NCI-H1092 treated with DMSO at 0.1 percent for 48 hours (cell line): ENCODE data around the gene CBX2.

ENCODE experiments used
- DNase-seq: peaks from one replicate; lab custom pipeline; 2025; lab: John Stamatoyannopoulos, UW

CBX2 gene

DNA sequence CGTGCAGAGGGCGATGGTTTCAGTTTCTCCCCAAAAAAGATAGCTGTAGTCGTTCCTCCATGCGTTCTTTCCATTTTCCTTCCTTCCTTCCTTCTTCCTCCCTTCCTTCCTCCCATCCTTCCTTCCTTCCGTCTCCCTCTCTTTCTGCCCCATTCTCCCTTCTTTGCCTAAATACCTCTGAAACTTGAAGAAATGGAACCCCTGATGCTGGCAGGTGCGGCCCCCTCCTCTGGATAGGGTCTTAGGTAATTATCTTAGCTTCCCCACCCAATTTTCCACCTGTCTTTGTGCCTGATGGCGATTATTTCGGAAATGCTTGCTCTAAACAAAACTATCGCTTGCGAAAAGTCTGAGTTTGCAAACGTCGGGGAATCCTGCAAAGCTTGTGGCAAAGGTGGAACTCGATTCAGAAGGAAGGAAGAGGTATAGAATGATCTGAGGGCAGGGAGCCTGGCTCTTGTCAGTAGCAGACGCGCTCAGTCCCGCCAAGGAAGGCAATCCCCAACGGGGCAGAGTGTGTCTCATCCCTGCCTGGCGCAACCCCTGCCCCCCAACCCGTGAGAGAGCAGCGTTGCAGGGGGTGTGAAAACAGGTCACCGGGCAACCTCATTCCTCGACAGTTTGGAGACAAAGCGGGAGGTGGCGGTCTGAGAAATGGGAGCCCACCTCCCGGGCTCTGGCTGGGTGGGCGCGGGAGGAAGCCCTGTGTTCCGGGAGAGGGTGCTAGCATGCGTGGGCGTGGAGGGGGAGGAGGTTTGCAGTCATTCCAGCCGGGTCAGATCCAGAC is 21.8 kb downstream of the CBX2 start:
- no peak for DNase-seq

DNA sequence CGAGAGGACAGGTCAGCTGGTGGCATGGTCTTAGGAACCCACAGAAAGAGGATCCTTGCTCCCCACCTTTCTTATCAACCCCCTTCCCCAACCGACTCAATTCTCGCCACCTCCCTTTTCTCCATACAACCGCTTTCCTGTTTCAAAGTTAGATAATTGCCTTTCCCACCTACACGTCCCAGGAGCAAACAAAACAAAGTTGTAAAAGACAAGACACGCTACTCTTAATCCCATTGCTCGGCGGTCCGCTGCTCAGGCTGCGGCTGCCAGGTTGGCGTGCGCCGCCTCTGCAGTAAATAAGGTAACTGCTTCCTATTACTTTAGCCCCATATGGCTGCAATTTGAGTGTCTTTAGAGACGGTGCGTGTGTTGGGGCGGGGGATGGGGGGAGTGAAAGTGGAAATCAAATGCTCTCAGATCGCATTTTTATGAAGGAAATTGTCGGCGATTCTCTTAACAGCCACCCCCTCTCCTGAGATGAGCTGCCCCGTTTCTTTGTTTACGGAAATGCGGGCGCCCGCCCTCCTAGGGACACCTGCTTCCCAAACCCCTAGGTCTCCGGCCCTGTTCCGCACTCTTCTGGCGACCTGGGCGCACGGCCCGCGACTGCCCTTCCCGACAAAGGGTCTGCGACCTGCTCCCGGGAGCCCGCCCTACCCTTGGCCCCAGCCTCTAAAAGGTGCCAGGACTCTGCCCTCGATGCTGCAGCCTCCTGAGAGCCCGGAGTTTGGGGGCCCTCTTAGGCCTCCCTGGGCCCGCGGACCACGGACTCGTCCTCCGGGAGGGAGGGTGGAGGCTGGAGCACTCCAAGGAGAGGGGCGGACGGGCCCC is 22.6 kb downstream of the CBX2 start:
- peak; percentile 44 for DNase-seq

DNA sequence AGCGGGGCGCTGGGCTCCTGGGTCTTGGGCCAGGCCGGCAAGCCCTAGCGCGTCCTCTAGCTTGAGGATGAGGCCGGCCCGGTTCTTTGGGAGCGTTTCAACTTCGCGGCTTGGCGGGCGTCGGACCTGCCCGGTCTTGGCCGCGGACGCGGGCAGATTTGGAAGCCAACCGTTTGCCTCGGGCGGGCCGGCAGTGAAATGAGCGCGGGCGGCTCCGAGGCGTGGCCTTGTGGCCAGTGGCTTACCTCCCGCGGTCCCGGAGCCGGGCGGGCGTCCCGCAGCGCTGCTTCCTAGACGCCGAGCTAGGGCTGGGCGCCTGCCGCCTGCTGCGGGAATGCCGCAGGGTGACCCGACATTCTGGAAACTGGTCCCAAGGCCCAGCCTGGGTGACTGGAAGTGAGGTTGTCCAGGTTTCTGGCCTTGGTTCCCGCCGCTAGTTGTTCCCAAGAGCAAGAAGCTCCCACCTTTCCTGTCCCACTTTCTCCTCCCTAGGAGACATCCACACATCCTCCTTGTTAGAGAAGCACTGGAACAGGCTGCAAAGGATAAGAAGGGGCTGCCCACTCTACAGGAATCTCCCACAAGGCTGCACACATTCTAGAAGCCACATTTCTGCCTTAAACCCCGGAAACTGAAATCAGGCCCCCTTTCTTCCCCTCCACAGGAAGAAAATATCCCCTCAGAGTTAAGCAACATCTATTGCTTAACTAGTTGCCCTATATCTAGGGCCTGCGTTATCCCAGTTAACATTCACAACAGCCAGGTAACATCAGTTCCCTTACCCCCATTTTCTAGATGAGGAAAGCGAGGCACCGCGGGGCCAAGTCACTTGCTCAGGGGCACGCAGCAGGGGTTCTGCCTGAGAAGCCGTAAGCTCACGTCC is 23.4 kb downstream of the CBX2 start:
- no peak for DNase-seq

DNA sequence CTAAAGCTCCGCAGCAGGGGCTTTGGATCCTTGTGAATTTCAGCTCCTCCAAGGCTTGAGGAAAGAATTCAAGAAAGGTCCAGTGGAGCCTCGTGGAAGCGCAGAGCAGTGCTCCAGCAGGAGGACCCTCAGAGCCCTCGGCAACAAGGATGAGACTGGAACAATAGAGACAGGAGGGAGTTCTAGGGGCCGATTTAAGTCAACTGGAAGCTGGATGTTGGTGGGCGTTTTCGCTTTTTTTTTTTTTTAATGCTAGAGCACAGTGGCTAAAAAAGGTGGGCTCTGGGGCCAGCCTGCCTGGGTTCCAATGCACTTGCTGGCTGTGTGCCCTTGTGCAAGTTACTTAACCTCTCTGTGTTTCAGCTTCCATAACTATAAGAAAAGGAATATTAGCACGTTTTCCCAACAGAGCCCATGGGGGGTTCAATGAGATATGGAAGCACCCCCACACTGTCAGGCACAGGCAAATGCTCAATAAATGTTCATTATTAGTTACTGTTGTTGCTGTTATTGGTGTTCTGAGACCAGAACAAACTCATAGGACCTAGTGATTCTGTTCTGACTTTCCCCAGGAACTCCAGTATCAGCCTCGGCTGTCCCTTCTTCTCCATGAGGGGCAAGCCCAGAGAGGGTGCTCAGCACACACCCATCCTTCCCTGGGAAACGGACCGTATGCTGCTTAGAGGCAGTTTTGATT is 24.2 kb downstream of the CBX2 start:
- DNase-seq = no peak

DNA sequence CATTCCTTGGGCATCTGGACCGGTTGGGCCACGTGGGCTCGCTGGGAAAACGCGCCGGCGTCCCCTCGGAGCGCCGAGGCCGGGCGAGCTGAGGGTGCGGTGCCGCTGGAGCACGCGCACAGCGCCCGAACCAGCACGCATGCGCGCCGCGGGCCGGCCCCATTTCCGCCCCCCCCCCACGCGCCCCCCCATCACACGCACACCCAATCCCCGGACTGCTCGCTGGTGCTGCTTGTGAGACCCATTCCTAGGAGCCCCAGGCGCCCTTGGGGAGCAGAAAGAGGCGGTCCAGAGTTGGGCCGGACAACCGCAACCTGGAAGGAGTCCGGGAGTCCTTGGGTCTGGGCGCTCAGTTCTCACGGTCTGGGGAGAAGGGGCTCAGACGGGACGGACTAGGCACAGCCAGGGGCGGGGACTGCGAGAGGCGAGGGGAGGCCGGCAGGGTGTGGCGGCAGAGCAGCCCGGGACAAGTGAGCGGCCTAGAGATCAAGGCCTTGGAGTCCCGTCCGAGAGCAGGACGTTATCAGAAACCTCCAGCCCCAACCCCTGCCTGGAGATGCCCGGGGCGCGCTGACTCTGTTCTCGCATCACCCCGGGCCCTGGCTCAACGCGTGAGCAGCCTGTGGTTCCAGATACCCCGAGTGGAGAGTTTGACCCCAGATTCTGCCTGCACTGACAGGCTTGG is 24.9 kb downstream of the CBX2 start:
- DNase-seq = no peak

DNA sequence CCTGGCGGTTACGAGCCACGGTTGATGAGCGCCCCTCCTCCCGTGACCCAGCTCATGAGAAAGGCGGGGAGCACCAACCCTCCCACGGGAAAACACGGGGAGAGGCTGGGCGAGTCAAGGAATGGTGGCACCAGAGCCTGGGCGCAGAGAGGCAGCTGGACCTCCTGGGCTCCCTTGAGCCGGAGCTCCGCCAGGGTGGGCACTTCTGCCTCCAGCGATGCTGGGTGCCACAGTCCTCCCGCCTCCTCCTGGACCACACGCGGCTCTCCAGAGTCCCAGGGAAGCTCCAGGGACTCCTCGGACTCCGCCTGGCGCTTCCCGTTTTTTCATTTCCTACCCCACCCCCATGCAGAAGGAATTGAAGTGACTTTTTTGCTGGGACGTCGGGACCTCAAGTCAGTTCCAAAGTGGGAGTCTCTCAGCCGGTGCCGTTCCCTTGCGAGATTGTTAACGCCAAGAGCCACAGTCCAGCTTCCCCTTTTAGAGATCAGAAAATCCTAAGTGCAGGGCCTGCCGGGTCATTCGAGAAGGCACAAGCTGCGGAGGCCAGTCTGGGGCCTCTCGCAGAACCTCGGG is 25.6 kb downstream of the CBX2 start:
- DNase-seq = no peak

DNA sequence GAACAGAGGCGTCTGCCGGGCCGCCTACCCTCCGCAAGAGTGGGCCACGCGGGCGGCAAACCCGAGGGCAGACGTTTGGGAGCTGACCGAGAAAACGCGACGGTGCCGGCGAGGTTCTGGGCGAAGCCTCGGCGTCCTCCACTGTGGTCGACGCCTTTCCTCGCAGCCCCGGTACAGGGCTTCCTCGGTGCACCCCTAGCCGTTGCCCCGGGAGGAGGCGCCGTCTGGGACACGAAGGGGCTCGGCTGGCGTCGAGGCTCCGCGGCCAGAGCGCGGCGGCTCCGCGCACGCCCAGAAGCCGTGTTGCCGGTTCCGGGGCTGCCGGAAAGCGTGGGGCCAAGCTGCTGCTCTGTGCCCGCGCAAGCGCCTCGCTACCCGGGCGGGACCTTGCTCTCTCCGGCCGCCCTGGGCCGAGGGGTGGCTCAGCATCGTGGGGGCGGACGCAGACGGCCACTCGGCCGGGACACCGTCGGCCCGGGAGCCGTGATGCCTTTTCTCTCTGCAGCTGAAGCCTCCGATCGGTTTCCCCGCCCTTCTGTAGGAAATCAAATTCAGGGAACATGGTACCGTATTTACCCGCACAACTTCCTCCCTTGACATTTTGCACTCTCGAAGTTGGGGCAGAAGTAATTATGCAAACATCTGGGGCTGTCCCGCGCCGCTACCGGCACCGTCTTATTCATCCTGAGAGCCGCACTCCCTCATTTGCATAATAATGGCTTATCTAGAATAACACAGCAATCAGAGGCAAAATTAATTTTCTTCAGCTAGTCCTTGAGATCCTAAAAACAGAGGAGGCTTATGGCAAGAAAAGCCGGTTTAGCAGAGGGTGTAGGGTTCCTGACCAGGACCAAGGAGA is 26.3 kb downstream of the CBX2 start:
- peak; percentile 37 for DNase-seq

DNA sequence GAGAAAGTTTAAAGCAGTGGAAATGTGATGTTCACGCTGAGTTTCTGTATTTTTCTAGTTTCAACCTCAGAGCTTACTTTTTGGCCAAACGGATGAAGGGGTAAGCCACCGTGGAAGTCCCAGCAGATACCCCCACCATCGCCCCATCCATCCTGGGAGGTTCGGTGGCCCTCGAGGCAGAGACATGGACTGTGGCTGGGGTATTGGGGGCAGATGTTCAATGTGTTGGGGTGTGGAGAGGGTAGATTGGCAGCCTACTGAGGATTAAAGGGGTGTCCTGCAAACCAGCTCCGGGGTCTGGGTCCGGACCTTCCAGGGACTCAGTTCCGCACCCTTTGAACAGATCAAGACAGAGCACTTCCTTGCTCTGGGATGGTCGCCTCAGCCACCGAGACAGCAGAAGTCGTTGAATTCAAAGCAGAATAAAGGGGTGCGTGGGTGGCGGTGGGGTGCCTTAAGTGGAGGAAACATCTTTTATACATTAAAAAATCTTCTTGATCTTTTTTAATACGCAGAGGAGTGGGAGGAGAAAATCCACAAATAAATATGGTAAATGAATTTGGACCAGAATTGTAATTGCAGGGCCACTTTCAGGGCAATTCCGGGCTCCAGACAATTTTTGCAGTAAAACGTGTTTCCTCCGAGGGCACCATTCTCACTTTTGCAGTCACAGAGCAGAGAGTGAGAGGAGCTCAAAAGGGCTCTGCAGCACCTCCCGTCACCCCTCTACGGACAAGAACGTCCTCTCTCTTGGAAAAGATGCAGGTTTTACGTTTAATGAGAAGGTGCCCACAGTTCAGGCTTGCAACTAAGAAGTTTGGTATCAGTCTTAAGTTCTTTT is 27.1 kb downstream of the CBX2 start:
- no peak for DNase-seq

DNA sequence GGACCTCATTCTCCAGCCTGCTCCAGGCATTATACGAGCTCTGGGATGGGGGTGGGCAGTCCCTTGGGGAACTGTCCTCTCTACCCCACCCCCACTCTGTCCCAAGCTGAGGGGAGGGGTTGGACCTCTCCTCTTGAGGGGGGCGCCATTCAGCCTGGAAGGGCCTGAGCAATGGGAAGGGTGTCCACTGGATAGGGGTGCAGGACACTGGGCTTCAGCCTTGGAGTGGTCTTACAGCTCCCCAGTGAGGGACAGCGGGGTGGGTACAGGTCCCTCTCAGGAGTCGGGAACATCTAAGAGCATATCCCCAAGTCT is 28.5 kb downstream of the CBX2 start:
- DNase-seq = no peak

DNA sequence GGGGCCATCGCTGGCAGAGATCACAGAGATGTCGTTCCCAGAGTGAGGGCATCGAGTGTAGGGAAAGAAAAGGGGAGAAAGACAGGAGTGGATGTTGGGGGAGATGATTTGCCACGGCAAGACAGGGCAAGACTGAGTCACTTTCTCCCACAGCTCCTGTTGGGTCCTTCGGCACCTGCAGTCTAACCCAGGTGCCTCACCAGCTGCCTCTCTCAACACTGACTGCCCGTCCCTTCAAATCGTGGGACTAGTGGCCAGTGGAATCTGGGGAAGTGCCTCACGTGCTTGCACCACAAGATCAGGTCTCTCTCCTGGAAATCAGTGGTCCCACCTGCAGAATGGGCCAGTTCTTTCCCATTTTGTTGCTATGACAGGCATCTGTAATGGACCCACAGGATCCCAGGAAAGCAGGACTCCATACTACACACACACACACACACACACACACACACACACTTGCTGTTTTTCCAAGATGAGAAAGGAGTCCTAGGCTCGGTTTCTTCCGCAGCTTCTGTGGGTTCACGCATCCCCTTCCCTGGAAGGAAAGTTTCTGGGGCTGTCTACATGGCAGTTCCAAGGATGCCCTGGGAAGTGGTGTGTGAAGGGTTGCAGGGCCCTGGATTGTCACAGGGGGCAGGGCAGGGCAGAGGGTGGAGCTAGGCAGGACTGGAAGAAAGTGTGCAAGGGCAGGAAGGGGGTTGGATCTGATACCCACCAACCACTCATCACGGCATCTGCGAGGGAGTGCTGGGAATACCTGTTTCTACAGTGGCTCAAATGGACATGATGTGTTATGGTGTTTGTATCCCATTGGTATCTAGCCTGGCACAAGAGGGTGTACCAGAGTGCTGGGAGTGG is 29.1 kb downstream of the CBX2 start:
- DNase-seq = no peak

DNA sequence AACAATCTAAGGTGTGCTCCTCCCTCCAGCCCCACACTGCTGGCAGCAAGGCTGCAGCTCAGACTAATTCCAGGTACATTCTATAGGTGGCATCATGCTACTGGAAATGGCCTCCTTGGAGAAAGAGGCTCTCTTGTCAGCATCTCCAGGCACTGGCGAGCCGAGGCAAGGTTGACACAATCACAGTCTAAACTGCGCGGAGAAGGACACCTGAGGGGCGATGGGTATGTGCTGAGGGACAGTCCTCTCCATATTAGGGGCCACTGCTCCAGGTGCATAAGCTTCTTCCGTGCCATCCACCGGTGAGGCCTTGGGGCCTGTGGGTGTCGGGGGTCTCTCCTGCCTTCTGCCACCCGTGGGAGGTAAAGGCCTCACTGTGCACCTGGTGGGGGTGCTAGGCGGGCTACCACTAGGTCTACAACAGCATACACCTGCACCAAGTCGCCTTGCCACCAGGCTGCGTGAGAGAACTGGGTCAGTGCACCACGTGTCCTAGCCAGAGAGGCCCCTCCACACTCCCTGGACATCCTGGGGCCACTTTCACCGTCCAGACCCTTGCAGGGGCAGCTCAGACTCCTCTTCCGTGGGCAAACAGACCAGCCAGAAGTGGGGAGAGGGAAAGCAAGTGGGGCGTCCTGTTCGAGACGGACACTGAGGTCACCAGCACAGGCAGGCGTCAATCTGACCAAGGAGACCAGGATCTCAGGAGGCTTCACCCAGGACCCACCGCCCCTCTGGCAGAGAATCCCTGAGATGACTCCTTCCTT is 31.0 kb downstream of the CBX2 start:
- DNase-seq = peak; percentile 81

DNA sequence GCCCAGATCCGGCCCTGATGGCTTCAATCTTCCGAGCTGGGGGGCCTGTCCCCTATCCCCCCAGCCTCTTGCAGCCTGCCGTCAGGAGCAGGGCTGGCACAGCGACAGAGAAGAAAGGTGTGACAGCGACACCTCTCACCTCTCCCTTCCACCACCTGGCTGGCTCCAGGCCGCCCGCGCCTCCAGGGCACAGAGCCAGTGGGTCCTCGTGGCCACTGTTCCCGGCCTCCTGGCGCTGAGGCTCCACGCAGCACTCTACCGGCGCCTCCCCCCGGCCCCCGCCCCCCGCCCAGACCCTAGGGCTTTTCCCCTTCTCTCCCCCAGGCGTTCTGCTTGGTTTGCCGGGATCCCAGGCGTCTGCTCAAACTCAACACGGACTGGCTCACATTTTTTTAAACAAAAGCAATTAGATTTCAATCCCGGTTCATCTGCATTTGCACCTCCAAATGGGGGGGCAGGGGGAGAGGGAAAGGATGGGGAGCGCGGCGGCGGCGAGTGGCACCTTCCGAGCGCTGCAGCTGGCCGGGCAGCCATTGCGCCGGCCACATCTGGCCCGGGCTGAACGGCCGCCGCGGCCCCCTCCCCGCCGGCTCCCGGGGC is 31.7 kb downstream of the CBX2 start:
- DNase-seq = peak; percentile 69

DNA sequence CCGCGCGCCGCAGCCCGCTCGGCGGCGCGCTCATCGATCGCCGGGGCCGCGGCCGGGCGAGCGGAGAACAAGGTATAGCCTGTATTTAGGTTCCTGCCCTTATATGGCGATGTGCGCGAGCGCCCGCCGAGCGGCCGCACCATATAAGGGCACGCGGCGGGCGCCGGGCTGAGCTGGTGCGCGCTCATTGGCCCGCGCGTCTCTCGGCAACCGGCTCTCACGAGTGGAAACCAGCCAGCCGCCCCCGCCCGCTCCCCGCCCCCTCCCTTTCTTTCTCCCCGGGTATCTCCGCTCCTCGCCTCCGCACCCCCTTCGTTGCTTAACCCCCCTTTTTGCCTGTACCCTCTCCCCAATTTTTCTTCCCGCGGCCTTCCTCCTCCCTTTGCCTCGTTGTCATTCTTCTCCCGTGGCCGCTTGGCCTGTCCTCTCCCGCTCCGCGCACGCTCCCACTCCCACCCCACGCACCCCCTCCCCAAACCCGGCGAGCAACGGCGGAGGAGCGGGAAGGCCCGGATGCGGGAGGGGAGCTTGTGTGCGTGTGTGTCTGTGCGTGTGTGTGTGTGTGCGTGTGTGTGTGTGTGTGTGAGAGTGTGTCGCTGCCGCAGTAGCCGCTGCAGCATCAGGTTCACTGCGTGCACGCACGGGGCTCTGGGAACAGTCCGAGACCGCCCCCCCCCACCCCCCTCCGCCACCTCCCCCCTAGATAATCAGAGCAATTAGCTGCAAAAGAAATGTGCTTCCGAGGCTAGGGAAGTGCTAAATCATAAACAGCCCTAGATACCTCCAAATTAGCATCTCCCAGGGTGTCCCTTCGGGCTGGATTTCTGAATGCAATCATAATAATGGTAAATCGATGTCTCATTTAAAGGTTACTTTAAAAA is 32.4 kb downstream of the CBX2 start:
- peak; percentile 92 for DNase-seq

DNA sequence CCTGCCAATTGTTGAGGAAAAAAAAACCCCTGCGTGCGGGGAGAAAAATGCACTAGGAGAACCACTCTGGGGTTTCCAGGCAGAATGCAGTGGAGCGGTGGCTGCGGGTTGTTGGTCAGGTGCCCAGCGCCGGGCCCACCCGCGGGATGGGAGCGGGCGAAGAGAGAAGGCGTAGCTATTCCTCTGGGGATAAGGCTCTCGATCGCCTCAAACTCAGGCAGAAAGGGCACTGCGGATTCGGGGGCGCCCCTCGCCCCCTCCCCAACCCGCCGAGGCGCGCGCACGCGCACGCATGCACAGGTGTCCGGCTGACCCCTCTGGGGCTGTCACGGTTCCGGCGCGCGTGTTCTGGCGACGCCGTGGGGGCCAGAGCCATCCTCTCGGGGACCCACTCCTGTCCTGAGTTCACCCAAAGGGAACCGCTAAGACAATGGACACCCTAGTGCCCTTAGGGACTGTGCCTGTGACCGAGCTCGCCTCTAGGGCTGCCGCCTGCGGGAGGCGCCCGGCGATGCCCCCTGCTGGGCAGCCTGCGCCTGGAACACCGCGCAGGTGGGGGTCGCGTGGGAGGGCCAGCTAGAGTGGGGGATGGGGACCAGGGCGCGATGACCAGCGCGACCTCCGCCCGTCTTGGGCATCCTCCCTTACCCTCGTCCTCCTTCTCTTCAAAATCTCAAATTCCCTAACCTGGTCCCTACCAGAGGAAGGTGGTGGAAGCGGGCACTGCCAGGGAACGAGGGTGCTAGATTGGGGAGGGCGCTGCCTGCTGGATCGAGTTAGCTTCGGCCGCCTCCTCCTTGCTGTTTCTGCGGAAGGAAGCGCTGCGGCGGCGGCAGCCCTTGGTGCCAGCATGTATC is 33.3 kb downstream of the CBX2 start:
- DNase-seq = peak; percentile 88

DNA sequence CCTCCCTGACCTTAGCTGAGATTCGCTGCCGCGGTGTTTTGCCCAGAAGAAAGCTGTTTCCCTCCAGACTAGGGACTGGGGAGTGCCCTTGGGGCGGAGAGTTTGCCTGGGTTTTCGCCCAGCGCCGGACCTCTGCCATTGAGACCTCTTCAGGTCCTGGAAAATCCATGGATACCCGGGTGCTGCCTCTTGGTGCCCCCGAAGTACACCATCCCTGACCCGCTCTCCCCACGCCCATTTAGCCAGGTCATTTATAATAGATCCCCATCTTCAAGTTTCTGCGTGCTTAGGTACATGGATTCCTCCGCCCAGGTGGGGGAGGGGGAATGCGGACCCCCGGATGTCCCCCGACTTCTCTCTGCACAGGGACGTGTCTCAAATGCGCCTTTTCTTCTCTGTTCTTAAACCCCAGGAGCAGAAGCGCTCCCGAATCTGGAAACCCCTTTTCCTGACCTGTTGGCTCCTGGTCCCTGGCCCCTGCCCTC is 34.0 kb downstream of the CBX2 start:
- DNase-seq = peak; percentile 76
